K562 treated with DMSO at 1 percent for 48 hours (cell line): Measurements from ENCODE around the gene DOCK10. TPM values are rescaled to one million over a fixed set of nuclear protein-coding genes. Genes with fewer than 3 reads are reported as not detected.

Experiments used
- total RNA-seq: library from RNA; unstranded; fragments of 300-600 nt; gene quantifications from 2 replicates; pipeline ENCODE4 v1.2.3, GENCODE V29; 2022; ENCODE audit warnings: low replicate concordance; ENCODE audit errors: extremely low read depth

DOCK10 gene
- total RNA-seq = not detected in 2 replicates

GRCh38 chr2:225041851-225042799, at the start of gene DOCK10:
DOCK10 (minus strand) TSS chr2:225042468; CDS start chr2:225042374, 94 bp downstream.

GRCh38 chr2:224716201-224716600, 326.1 kb downstream of the DOCK10 start, which contains the start of gene CCDC195:
CCDC195 (minus strand) TSS chr2:224716365; CDS start chr2:224716365, 0 bp downstream.

